Effector CD4-positive, alpha-beta T cell (primary cell): ENCODE data around the gene CDH11.

Experiments used
- DNase-seq: peaks from one replicate; pipeline ENCODE4 v3.0.0-alpha.2; 2020

Gene CDH11

GRCh38 chr16:65068151-65068740, 53.6 kb downstream of the CDH11 start:
- DNase-seq, result no peak

DNA sequence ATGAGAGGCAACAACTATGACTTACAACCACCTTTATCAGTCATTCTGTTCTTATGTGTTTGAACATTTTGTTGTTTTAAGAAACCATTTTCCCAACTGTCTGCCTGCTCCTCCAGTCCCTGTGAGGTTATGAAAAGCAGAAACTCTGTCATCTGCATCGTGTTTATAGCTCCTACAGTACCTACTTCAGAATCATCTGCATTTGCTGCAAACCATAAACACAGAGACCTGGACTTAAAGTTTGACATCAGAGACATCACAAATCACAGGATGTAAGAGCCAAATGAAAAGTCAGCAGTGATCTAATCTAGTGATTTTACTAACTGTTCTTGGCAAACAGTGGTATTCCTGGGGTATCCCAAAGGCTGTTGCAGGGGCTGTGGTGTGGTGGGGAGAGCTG, 55.2 kb downstream of the CDH11 start:
- DNase-seq, result no peak

DNA sequence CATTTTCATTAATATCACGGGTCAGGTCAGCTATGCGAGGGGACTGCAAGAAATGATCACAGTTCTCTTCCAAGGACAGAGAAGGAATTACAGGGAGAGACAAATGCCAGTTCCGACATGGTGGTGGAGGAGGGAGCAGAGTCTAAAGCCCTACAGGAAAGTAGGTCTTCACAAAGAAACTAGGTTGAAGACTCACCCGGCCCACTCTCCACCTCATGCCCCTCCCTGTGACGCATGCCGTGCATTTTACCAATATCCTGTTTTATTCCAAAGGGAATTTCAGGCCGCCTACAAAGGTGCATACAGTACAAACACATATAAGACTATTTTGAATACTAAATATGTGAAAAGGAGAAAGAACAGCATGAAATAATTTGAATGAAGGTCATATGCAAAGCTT, 56.8 kb downstream of the CDH11 start:
- no peak for DNase-seq

DNA sequence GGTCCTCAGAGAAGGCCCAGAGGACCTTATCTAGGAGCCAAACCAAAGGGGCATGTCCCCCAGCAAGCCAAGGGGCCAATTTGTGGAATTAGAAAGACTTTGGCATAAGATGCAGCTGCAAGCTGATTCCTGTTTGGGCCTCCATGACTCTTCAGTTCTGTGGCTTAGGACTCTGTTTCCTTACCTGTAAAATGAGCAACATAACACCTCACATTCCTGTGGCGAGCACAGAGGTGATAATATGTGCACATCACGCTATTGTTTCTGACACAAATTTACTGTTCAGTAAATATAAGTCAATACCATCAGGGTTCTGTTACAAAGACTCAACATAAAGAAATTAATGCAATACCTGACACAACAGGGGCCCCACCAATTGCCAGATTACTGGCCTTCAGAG, 57.7 kb downstream of the CDH11 start:
- no peak for DNase-seq

DNA sequence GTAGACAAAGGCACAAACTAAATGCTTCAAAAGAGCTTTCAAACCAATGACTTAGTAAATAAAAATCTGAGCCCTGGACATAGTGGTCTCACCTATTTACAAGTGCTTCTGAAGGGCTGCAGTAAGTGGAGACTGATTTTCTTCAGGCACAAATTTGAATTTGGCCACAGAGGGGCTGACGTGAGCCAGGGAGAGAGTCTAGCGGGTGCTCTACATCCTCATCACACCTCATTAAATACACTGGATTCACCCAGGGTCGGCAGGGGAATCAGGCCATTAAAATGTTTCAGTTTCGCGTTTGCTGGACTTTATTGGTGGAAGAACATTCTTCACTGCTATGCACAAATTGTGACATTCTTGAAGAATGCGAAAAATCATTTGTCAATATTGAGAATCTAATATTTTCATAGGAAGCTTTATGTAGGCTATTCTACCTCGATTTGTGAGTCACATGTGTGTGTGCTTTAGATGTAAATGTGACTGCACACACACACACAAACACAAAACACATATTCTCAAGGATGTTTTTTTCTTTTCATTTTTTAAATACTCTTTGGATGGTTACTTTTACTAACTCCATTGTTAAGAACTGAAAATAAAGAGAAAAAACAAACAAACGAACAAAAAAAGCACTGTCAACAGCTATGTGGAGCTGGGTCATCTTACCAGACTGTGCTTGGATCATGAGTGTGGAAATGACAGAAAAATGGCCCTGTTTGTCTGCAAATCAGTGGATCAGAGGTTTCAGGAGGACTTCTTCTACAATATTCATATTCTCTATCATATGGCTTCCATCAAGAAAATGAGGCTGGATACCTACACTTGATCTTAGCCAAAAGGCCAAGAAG, 58.9 kb downstream of the CDH11 start:
- DNase-seq, result no peak

DNA sequence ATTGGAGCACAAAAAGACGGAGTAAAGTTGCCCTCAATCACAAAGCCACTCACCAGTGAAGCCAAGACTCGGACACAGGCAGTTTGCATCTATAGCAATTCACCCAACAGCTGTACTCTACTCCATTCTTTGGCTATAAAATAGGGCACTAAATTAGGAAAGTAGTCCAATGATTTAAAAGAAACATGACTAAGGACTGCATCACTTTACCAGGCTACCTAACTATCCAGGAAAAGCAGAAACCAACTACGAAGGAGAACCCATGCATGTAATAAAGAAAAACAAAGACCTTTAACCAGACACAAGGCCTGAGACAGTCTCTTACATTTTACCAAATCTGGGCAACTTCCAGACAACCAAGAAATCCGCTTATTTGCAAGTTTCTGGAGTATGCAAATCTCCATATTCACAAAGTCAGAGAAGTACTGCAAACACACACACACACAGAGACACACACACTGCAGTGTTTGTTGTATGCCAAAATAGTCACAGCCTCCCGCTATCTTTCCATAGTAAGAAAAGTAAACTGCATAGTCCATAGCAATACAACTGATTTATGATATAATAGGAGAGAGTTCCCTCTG, 59.8 kb downstream of the CDH11 start:
- no peak for DNase-seq

DNA sequence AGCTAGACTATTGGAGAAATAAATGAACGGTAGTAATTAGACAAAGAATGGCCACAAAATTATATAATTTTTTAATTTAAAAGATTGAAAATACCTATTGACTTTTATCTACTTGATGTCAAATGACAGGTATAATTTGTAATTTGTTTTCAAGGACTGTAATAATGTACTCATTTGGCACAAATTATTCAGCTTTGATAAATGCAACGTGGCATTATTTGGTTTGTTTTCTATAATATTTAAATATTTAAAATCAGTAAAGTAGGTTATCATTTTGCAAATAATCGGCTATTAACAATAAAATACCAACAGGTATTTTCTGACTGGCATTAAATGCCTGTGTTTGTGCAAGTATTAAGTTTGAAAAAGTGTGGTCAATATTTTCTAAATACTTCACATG, 60.6 kb downstream of the CDH11 start:
- DNase-seq, result no peak

DNA sequence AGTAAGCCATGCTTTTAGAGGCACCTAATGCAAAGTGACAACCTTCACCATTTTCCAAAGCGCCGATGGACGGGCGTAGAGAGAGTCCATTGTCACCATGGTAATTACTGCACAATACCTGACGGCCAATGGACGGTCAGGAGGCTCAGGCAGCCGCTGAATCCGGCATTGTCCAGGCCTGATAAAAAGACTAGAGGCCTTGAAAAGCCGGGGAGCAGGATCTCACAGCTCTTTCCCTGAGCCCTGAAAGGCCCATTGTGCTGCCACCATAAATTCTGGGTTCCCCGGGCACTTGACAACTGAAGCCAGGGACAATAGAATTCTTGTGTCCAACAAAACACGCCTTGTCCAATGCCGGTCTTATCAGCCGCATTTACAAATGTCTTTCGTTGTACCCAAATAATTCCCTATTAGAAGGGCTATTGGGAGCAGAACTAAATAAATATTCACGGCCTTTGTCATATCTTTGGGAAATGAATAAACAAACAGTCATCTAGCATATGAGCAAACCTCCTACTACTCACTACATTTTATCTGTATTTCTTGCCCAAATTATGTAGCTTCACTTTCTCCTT, 62.4 kb downstream of the CDH11 start:
- no peak for DNase-seq

DNA sequence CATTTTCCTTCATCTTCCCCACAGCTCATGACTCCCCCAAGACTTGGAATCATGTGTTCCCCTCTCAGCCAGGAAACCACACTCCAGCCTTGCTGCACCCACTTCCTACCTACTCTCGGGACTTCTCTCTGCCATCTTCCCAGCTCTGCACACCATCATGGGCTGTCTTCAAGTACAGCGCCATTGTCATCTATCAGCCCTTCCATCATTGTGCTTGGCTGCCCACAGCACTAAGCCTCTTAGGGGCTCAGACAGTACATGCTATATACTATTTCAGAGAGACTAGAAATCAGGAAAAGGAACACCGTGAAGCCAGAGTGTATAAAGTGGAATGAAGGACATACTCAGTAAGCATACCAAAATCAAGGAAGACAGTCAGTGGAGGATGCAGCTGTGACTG, 64.7 kb downstream of the CDH11 start:
- DNase-seq, result no peak

GRCh38 chr16:65054457-65054856, 67.4 kb downstream of the CDH11 start:
- DNase-seq, result no peak

- no peak for DNase-seq
These were observed 72.2 kb downstream of the CDH11 start for GRCh38 chr16:65049679-65050078.

GRCh38 chr16:65045961-65046360, 75.9 kb downstream of the CDH11 start:
- DNase-seq, result no peak

DNA sequence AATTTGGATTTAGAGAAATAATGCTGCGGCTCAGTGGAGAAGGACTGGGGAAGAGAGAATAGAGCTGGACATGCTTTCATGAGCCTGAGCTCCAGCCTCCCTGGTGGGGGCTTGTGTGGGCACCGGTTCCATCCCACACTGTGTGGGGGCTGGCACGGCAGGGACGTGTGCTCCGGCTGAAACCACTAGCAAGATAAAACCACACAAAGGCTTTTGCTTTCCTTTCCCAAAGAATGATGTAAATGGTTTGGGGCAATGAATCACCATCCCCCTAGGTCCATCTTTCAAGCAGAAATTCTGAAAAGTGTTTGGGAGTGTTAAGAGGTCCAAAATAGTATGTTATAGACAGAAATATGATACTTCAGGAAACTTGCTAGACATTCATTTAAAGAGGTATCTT, 77.0 kb downstream of the CDH11 start:
- DNase-seq, result no peak

DNA sequence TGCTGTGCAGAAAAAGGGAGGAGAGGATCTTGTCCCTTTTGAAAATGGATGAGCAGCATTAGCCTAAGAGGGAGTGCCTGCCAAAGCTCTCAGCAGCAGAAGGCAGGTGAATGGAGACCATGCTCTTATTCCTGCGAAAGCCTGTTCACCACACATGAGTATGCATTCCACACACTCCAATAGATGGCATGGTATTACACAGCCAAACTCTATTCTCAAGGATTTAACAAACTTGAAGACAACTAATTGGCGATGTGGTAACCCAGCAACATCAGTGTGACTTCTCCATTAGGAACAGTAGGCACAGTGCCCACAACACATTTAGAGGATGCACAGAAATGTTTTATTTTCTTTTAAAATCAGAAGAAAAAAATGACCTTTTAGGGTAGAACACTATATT, 77.8 kb downstream of the CDH11 start:
- DNase-seq, result no peak

DNA sequence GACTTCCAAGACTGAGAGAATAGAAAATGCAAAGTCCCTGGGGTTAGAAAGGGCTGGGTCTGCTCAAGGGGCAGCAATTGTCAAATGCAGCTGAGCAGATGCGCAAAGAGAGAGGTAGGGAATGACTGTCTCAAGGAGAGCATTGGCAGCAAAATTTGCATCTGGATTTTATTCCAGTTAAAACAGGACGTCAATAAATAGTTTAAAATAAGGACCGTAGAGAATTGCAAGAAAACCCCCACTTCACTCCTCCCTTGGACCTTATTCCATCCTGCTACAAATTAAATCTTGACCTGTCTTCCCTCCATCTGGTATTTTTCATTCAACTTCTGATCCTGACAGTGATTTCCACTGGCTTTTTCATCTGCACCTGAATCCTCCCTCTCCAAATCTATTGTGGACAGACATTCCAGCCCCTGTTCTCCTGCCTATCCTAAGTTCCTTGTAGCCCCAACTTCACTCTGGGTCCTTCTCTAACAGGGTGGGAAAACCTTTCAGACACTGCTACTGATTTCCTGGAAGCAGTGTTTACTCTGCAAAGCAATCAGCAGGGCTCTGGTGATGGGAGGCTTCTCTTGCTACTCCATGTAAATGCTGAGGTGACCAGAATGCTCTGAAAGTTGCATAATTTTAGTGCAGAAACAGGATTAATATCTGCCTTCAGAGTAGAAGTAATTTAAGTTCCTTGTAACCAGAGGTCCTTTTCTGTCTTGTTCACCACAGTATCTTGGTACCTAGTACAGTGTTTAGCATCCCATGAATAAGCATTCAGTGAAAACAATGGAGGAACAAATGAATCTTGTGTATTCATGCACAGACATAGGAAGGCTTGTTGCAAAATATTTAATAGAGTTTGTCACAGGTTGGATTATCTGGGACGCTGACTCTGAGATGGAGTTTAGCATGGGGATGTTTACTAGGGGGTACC, 79.2 kb downstream of the CDH11 start:
- DNase-seq, result no peak

DNA sequence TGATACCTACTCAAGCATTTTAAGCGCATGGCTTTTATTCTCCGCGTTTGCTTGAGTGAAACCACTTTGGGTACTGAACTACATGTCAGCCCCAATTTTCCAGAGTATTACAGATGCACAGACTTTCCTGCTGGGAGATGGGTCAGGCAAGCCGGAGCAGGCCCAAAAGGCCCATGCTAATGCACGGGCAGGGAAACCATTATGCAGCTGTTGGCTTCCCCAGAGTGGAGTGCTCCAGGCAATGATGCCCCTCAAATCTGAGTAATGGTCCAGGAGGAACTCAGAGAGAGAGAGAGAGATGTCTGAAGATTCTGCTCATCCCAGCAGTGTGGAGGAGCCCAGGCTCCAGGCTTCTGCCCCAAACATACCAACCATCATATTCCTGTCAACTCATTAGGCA, 80.2 kb downstream of the CDH11 start:
- no peak for DNase-seq

GRCh38 chr16:65038100-65038499, 83.8 kb downstream of the CDH11 start:
- no peak for DNase-seq

GRCh38 chr16:65037556-65037955, 84.3 kb downstream of the CDH11 start:
- DNase-seq, result no peak

- DNase-seq, result no peak
These were observed 86.9 kb downstream of the CDH11 start for GRCh38 chr16:65034915-65035314.

DNA sequence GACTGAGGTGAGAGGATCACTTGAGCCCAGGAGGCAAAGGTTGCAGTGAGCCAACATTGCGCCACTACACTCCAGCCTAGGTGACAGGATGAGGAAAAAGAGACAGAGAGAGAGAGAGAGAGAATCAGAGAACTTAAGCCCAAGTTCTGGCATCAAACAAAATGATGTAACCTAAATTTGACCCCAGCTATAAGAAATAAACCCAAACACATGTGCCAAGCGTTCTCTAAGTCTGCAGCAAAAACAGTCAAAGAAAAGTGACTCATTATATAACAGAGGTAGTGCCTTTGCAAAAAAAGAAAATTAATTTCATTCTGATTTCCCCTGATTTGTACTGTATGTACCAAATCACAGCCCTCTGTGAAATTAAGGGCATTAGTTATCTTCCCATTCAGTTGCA, 89.5 kb downstream of the CDH11 start:
- DNase-seq, result no peak

DNA sequence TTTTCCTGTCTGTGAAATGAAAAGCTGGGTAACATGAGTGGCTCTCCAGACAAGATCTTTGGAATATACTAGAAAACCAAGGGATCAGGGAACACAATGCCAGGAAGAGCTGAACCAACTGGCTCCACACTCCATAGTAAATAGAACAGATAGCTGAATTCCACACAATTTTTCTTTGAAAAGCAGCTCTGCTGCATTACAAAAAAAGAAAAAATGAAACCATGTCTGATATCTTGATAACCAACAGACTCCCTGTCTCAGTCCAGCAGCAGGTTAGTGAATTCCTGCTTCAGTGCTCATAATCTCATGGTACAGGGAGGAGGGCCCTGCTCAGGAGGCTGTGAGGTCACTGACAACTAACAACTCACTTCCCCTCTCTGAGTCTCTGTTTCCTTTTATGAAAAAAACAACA, 97.1 kb downstream of the CDH11 start:
- no peak for DNase-seq

GRCh38 chr16:65023802-65024201, 98.1 kb downstream of the CDH11 start:
- DNase-seq, result no peak
